Stimulated activated memory B cell treated with anti-CD40 and anti-IgM and Interleukin-4, amounts not matched to agents 10 μg/mL and 1 μg/mL and 100 μg/mL, for 72 hours (primary cell): ENCODE measurements around the gene ZNF414.
A peak's percentile ranks its signal among the peaks of the same experiment; 100 is the strongest.
"Not testable (repeated sequence)": the region's sequence is repeated elsewhere in the genome, so short reads cannot be mapped to it uniquely, and the experiment has no call there.

Experiments used
- ATAC-seq: fragments of 150-1000 bp; cut with Tn5 transposase; 2 replicates; pipeline ENCODE4 v1.10.0; 2021
- H3K27ac Mint-ChIP-seq: one replicate; pipeline ENCODE4 v1.8.0; 2022; ENCODE audit warnings: mild to moderate bottlenecking, mixed read lengths
- H3K27me3 Mint-ChIP-seq: one replicate; pipeline ENCODE4 v1.8.0; 2022; ENCODE audit warnings: mixed read lengths
- H3K36me3 Mint-ChIP-seq: one replicate; pipeline ENCODE4 v1.8.0; 2022; ENCODE audit warnings: mixed read lengths
- H3K4me1 Mint-ChIP-seq: one replicate; pipeline ENCODE4 v1.8.0; 2022; ENCODE audit warnings: mixed read lengths
- H3K4me3 Mint-ChIP-seq: one replicate; pipeline ENCODE4 v1.8.0; 2022; ENCODE audit warnings: mild to moderate bottlenecking, moderate library complexity, mixed read lengths
- H3K9me3 Mint-ChIP-seq: one replicate; pipeline ENCODE4 v1.8.0; 2022; ENCODE audit warnings: mixed read lengths

ZNF414 gene

GRCh38 chr19:8530061-8530679, 16.2 kb upstream of the ZNF414 start:
- Mint-ChIP-seq H3K36me3 (peaks cover 15% of the 10 kb centered on the region), H3K4me1 (no peaks in the 10 kb centered on the region), H3K27ac (no peak overlapping the region), H3K9me3 (no peaks in the 10 kb centered on the region), H3K4me3 (no peak overlapping the region), H3K27me3 (no peaks in the 10 kb centered on the region)
- ATAC-seq: no peak

GRCh38 chr19:8529369-8530006, 15.5 kb upstream of the ZNF414 start:
- no peak for ATAC-seq
- Mint-ChIP-seq H3K36me3 (peaks cover 14% of the 10 kb centered on the region), H3K27ac (no peak overlapping the region), H3K4me3 (no peak overlapping the region), H3K27me3 (no peaks in the 10 kb centered on the region), H3K4me1 (no peaks in the 10 kb centered on the region), H3K9me3 (no peaks in the 10 kb centered on the region)

GRCh38 chr19:8528500-8528899, 14.5 kb upstream of the ZNF414 start:
- no peaks in the 10 kb centered on the region for H3K4me1 Mint-ChIP-seq
- H3K27me3 Mint-ChIP-seq: no peaks in the 10 kb centered on the region
- peak overlapping the region; percentile 7 for H3K27ac Mint-ChIP-seq
- no peak for ATAC-seq
- peaks cover 14% of the 10 kb centered on the region for H3K36me3 Mint-ChIP-seq
- no peaks in the 10 kb centered on the region for H3K9me3 Mint-ChIP-seq
- no peak overlapping the region for H3K4me3 Mint-ChIP-seq

GRCh38 chr19:8526345-8527091, 12.6 kb upstream of the ZNF414 start:
- Mint-ChIP-seq H3K9me3 (no peaks in the 10 kb centered on the region), H3K4me3 (no peak overlapping the region), H3K27ac (no peak overlapping the region), H3K27me3 (no peaks in the 10 kb centered on the region), H3K4me1 (no peaks in the 10 kb centered on the region), H3K36me3 (peaks cover 14% of the 10 kb centered on the region)
- ATAC-seq: no peak

GRCh38 chr19:8525401-8525684, 11.4 kb upstream of the ZNF414 start:
- H3K27ac Mint-ChIP-seq: no peak overlapping the region

GRCh38 chr19:8519388-8519787, 5.4 kb upstream of the ZNF414 start:
- H3K4me1 Mint-ChIP-seq: peaks cover 17% of the 10 kb centered on the region
- no peaks in the 10 kb centered on the region for H3K27me3 Mint-ChIP-seq
- H3K36me3 Mint-ChIP-seq: peaks cover 23% of the 10 kb centered on the region
- H3K9me3 Mint-ChIP-seq: no peaks in the 10 kb centered on the region
- no peak overlapping the region for H3K27ac Mint-ChIP-seq
- ATAC-seq: no peak
- no peak overlapping the region for H3K4me3 Mint-ChIP-seq

More at GRCh38 chr19:8525401-8525684, 11.4 kb upstream of the ZNF414 start:
- no peak for ATAC-seq
- H3K27me3 Mint-ChIP-seq: no peaks in the 10 kb centered on the region
- H3K4me3 Mint-ChIP-seq: no peak overlapping the region
- no peaks in the 10 kb centered on the region for H3K9me3 Mint-ChIP-seq
- H3K4me1 Mint-ChIP-seq: no peaks in the 10 kb centered on the region
- H3K36me3 Mint-ChIP-seq: peaks cover 17% of the 10 kb centered on the region

GRCh38 chr19:8518536-8518935, 4.6 kb upstream of the ZNF414 start:
- H3K4me3 Mint-ChIP-seq: no peak overlapping the region
- H3K27ac Mint-ChIP-seq: peak overlapping the region; percentile 20
- peaks cover 18% of the 10 kb centered on the region for H3K4me1 Mint-ChIP-seq
- no peaks in the 10 kb centered on the region for H3K27me3 Mint-ChIP-seq
- peaks cover 23% of the 10 kb centered on the region for H3K36me3 Mint-ChIP-seq
- H3K9me3 Mint-ChIP-seq: no peaks in the 10 kb centered on the region
- ATAC-seq: no peak

- Mint-ChIP-seq H3K27me3 (no peaks in the 10 kb centered on the region), H3K4me1 (peaks cover 25% of the 10 kb centered on the region), H3K27ac (peak overlapping the region; percentile 85), H3K9me3 (no peaks in the 10 kb centered on the region), H3K4me3 (no peak overlapping the region), H3K36me3 (peaks cover 23% of the 10 kb centered on the region)
- ATAC-seq: no peak
These were observed 3.8 kb upstream of the ZNF414 start for GRCh38 chr19:8517551-8518442.

- Mint-ChIP-seq H3K36me3 (peaks cover 7% of the 10 kb centered on the region), H3K27me3 (no peaks in the 10 kb centered on the region)
These were observed 1.4 kb upstream of the ZNF414 start for GRCh38 chr19:8515317-8515716.

GRCh38 chr19:8514505-8515009, 590 bp upstream of the ZNF414 start:
- H3K4me3 Mint-ChIP-seq: peak overlapping the region; percentile 96
- not testable (repeated sequence) for ATAC-seq, H3K9me3 Mint-ChIP-seq, H3K36me3 Mint-ChIP-seq, H3K27me3 Mint-ChIP-seq
- H3K27ac Mint-ChIP-seq: peak overlapping the region; percentile 98
- peaks cover 25% of the 10 kb centered on the region for H3K4me1 Mint-ChIP-seq

More at GRCh38 chr19:8515317-8515716, 1.4 kb upstream of the ZNF414 start:
- no peak overlapping the region for H3K4me3 Mint-ChIP-seq
- no peak for ATAC-seq
- H3K27ac Mint-ChIP-seq: peak overlapping the region; percentile 98
- H3K4me1 Mint-ChIP-seq: peaks cover 25% of the 10 kb centered on the region
- H3K9me3 Mint-ChIP-seq: no peaks in the 10 kb centered on the region

GRCh38 chr19:8513036-8513686, 806 bp downstream of the ZNF414 start:
- H3K9me3 Mint-ChIP-seq: no peaks in the 10 kb centered on the region
- H3K4me3 Mint-ChIP-seq: peak overlapping the region; percentile 96
- peaks cover 24% of the 10 kb centered on the region for H3K4me1 Mint-ChIP-seq
- no peak for ATAC-seq
- H3K27ac Mint-ChIP-seq: peak overlapping the region; percentile 98
- no peaks in the 10 kb centered on the region for H3K27me3 Mint-ChIP-seq
- peaks cover 7% of the 10 kb centered on the region for H3K36me3 Mint-ChIP-seq

GRCh38 chr19:8512115-8512967, 1.6 kb downstream of the ZNF414 start:
- Mint-ChIP-seq H3K27me3 (no peaks in the 10 kb centered on the region), H3K36me3 (peaks cover 7% of the 10 kb centered on the region), H3K4me3 (peak overlapping the region; percentile 7), H3K4me1 (peaks cover 16% of the 10 kb centered on the region), H3K9me3 (no peaks in the 10 kb centered on the region), H3K27ac (peak overlapping the region; percentile 23)
- no peak for ATAC-seq

- Mint-ChIP-seq H3K27me3 (no peaks in the 10 kb centered on the region), H3K36me3 (peaks cover 7% of the 10 kb centered on the region), H3K27ac (peak overlapping the region; percentile 23), H3K4me3 (no peak overlapping the region), H3K4me1 (peaks cover 14% of the 10 kb centered on the region), H3K9me3 (no peaks in the 10 kb centered on the region)
- ATAC-seq: no peak
These were observed 2.3 kb downstream of the ZNF414 start for GRCh38 chr19:8511573-8512101.
